AG10803 (cell line): ENCODE measurements around the gene CNGA3.
"Not testable (repeated sequence)": the region's sequence is repeated elsewhere in the genome, so short reads cannot be mapped to it uniquely, and the experiment has no call there.

Source experiments
- DNase-seq: peaks from one replicate; pipeline ENCODE4 v3.0.0; 2010; ENCODE audit warnings: low read depth
- H3K4me3 ChIP-seq: 2 replicates; pipeline ENCODE4 v1.5.1; 2011; ENCODE audit warnings: mild to moderate bottlenecking, low read length, control low read depth
- TF ChIP-seq, protein P1 (sequence below): conservative IDR thresholded peaks from 2 replicates; pipeline ENCODE4 v1.5.1; 2011; ENCODE audit warnings: mild to moderate bottlenecking, low read length, control low read depth, inconsistent platforms

The CNGA3 gene

DNA sequence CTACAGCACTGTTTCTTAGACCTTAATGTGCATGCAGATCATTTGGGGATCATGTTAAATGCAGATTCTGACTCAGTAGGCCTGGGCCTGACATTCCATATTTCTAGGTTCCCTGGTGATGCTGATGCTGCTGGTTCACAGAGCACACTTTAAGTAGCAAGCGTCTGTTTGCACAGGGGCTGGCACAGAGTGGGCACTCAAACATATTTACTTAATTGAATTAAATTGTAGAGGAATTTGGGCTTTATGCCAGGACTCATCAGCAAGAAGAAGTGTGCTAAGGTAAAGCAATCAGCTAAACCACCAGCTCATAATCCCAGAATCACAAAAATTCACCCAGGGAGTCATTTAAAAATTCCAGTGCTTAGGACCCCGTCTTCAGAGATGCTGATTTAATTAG, 73.3 kb downstream of the CNGA3 start:
- no peak overlapping the region for H3K4me3 ChIP-seq
- TF ChIP-seq, protein P1, sequence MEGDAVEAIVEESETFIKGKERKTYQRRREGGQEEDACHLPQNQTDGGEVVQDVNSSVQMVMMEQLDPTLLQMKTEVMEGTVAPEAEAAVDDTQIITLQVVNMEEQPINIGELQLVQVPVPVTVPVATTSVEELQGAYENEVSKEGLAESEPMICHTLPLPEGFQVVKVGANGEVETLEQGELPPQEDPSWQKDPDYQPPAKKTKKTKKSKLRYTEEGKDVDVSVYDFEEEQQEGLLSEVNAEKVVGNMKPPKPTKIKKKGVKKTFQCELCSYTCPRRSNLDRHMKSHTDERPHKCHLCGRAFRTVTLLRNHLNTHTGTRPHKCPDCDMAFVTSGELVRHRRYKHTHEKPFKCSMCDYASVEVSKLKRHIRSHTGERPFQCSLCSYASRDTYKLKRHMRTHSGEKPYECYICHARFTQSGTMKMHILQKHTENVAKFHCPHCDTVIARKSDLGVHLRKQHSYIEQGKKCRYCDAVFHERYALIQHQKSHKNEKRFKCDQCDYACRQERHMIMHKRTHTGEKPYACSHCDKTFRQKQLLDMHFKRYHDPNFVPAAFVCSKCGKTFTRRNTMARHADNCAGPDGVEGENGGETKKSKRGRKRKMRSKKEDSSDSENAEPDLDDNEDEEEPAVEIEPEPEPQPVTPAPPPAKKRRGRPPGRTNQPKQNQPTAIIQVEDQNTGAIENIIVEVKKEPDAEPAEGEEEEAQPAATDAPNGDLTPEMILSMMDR: no peak
- DNase-seq: no peak

DNA sequence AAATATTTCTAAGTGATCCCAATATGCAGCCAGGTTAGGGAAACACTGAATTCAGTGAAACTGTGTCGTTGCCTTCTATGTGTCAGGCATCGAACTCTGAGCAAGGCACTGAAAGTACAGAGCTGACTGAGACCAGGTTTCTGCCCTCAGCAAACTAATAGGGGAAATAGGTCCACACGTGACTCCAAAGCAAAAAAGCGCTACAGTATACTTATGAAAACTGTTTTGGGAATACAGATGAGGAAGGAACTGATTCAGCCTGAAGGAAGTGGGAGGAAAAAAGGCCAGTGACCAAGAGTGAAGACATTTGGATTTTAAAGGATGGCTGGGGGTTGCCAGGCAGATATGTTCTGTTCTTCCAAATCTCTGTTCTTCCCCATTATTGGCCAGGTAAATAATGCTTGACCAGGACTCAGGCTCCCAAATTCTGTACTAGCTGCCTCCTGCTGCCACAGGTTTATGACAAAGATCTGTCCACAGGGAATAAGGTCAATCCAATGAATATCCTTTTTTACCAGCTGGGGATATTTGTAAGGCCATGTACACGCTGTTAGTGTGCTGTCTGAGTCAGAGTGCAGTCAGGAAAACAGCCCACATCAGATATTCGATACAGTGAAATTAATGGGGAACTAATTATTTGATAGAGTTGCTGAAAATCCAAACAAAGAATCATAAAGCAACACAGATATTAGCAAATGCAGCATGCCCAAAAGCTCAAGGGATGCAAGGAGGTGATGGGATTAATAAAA, 73.9 kb downstream of the CNGA3 start:
- H3K4me3 ChIP-seq: no peak overlapping the region
- no peak for DNase-seq
- TF ChIP-seq, protein P1: no peak

DNA sequence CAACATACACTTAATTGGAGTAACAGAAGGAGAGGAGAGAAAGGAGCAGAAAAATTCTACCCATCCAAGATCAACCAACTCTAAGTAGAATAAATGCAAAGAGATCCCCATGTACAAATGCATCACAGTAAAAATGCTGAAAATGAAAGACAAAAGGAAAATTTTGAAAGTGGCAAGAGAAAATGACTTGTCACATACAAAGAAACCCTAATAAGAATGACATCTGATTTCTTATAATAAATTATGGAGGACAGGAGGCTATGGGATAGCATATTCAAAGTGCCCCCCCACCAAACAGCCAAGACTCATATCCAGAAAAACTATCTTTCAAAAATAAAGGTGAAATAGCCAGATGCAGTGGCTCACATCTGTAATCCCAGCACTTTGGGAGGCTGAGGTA, 76.2 kb downstream of the CNGA3 start:
- TF ChIP-seq, protein P1: no peak
- H3K4me3 ChIP-seq: no peak overlapping the region
- DNase-seq: no peak

DNA sequence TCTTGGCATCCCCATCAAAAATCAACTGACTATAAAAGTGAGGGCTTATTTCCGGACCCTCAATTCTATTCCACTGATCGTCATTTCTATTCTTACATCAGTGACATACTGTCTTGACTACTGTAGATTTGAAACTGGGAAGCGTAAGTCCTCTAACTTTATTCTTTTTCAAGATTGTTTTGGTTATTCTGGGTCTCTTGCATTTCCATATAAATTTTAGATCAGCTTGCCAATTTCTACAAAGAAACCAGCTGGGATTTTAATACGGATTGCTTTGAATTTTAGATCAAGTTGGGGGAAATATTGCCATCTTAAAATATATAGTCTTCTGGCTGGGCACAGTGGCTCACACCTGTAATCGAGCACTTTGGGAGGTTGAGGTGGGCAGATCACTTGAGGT, 80.5 kb downstream of the CNGA3 start:
- TF ChIP-seq, protein P1: no peak
- no peak overlapping the region for H3K4me3 ChIP-seq
- DNase-seq: no peak

DNA sequence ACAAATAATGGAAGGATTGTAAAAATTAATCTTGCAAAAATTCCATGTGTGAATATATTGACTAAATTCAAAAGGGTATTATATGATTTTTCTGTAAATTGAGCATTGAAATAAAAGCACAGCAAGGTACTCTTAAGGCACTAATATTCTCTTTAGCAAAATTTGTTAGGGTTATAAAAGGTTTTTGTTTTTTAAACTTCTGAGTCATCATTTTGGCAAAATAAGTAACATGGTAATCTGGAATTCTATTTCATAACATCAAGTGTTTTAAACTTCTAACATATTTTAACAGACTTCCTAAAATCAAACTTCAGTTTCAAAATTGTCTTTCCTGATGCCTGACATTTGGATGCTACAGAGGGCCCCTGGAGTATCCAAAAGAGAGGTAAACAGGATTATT, 85.9 kb downstream of the CNGA3 start:
- TF ChIP-seq, protein P1: no peak
- H3K4me3 ChIP-seq: no peak overlapping the region
- DNase-seq: no peak

DNA sequence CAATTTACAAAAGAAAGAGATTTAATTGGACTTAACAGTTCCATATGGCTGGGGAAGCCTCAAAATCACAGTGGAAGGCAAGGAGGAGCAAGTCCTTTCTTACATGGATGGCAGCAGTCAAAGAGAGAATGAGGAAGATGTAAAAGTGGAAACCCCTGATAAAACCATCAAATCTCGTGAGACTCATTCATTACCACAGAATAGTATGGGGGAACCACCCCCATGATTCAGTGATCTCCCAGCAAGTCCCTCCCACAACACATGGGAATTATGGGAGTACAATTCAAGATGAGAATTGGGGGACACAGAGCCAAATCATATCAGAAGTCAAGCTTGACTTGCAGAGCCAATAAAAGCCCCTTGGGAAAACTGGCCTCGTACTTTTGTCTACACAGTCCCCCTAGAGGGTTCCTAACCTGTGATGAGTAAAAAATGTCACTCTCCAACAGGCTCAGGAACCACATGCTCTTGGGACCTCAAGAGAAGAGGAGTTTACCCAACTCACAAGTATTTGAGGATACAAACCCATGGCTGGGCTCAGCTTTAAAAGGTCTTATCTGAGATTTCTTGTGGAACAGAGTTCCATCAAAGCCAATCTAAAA, 87.2 kb downstream of the CNGA3 start:
- no peak for DNase-seq
- TF ChIP-seq, protein P1: no peak
- H3K4me3 ChIP-seq: no peak overlapping the region

DNA sequence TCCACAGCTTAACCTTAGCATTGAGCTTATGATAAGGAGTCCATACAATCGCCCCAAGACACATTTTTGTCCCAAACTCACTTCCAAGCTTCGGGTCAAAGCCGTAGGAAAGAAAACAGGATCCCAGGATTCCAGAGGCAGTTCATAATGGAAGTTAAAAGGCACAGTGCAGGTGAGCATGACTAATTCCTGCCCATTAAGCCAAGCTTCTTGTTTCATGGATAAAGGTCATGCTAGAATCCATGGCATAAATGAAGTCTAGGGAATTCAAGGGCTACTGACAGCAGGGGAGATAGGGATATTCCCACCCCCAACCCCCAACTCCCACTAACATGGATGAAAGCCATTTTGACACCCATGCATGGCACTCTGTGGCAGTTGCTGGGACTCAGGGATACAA, 88.2 kb downstream of the CNGA3 start:
- TF ChIP-seq, protein P1: no peak
- no peak for DNase-seq
- no peak overlapping the region for H3K4me3 ChIP-seq

DNA sequence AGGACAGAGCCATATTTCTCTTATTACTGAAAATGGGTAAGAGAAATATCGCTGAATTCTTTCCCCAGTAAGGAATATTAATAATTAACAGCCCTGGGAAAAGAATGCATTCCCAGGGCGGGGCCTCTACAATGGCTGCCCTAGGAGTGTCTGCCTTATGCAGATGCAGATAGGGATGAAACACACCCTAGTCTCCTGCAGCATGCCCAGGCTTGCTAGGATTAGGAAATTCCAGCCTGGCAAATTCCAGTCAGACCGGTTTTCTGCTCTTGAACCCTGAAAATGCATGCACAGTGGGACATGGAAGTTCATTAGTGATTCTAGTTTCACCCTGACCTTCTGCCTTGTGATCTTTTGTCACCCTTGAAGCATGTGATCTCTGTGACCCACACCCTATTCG, 89.4 kb downstream of the CNGA3 start:
- DNase-seq, H3K4me3 ChIP-seq: not testable (repeated sequence)
